RKO (cell line): ENCODE results near the gene TYW3.

ENCODE experiments used
- DNase-seq: peaks from one replicate; pipeline ENCODE4 v3.0.0-alpha.2; 2016; ENCODE audit warnings: low spot score

The TYW3 gene

GRCh38 chr1:74732960-74733603, at the start of gene TYW3, which contains the start of gene CRYZ:
Gene TYW3 (plus strand): TSS chr1:74733152. CDS start chr1:74733245, 93 bp downstream.
Gene CRYZ (minus strand): TSS chr1:74733050. CDS start chr1:74724821, 8,229 bp downstream.
- peak; percentile 94 for DNase-seq

GRCh38 chr1:74683656-74684055, 49.3 kb upstream of the TYW3 start:
- no peak for DNase-seq

GRCh38 chr1:74684301-74684700, 48.7 kb upstream of the TYW3 start:
- DNase-seq: no peak

- DNase-seq: no peak
Measured at GRCh38 chr1:74686928-74687327, 46.0 kb upstream of the TYW3 start.

GRCh38 chr1:74689621-74690363, 43.2 kb upstream of the TYW3 start:
- DNase-seq: peak; percentile 59

- DNase-seq: no peak
Measured at GRCh38 chr1:74690364-74690696, 42.6 kb upstream of the TYW3 start.

GRCh38 chr1:74690909-74691308, 42.0 kb upstream of the TYW3 start:
- no peak for DNase-seq

GRCh38 chr1:74693473-74693872, 39.5 kb upstream of the TYW3 start:
- no peak for DNase-seq

GRCh38 chr1:74697832-74698231, 35.1 kb upstream of the TYW3 start:
- DNase-seq: no peak

GRCh38 chr1:74699331-74699730, 33.6 kb upstream of the TYW3 start:
- DNase-seq: no peak

GRCh38 chr1:74703386-74704182, 29.4 kb upstream of the TYW3 start:
- DNase-seq: no peak

GRCh38 chr1:74712881-74713280, 20.1 kb upstream of the TYW3 start:
- DNase-seq: no peak

- DNase-seq: no peak
Measured at GRCh38 chr1:74713849-74714248, 19.1 kb upstream of the TYW3 start.

GRCh38 chr1:74714429-74715235, 18.3 kb upstream of the TYW3 start:
- no peak for DNase-seq

GRCh38 chr1:74715236-74715502, 17.8 kb upstream of the TYW3 start:
- DNase-seq: no peak

GRCh38 chr1:74715806-74716205, 17.1 kb upstream of the TYW3 start:
- no peak for DNase-seq

- no peak for DNase-seq
Measured at GRCh38 chr1:74716822-74717221, 16.1 kb upstream of the TYW3 start.

- DNase-seq: no peak
Measured at GRCh38 chr1:74717626-74718025, 15.3 kb upstream of the TYW3 start.

- DNase-seq: no peak
Measured at GRCh38 chr1:74726063-74726462, 6.9 kb upstream of the TYW3 start.

GRCh38 chr1:74728736-74729135, 4.2 kb upstream of the TYW3 start:
- DNase-seq: no peak

- peak; percentile 53 for DNase-seq
Measured at GRCh38 chr1:74729741-74730478, 3.0 kb upstream of the TYW3 start.
